ENCODE measurements around the gene C20orf96.

C20orf96 gene

DNA sequence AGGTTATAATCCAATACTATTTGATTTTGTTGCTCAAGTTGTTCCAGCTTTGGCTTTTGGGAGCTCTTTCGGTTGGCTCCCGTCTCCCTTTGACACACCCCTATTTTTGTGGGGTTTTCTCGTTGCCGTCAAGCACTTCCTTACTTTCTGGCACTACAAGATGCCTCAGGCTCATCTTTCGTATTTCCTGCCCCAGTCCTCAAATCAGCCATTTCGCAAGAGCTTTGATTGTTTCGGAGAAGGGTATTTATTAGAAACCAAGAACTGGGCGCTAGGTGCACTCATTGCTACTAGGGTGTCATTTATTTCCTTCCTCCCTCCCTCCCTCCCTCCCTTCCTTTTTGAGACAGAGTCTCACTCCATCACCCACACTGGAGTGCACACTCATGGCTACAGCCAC lies 21.5 kb upstream of the C20orf96 start:
- DNase-seq, result no peak

DNA sequence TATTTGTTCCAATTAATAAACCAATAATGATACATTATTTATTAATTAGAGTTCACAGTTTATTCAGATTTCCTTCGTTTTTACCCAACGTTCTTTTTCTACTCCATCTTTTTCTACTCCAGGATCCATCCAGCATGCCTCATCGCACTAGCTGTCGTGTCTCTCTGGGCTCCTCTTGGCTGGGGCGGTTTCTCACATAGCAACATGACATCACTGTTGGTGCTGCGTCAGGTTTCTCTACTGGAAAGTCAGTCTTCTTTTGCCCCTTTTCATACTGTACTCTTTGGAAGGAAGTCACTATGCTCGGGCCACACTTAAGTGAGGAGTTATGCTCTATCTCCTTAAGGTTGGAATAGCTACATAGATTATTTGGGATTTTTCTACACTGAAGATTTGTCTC lies 21.1 kb upstream of the C20orf96 start:
- DNase-seq, result no peak

GRCh38 chr20:310645-311044 lies 20.1 kb upstream of the C20orf96 start:
- DNase-seq, result no peak

- DNase-seq, result peak; percentile 72
These were observed 19.5 kb upstream of the C20orf96 start for GRCh38 chr20:309841-310644.

DNA sequence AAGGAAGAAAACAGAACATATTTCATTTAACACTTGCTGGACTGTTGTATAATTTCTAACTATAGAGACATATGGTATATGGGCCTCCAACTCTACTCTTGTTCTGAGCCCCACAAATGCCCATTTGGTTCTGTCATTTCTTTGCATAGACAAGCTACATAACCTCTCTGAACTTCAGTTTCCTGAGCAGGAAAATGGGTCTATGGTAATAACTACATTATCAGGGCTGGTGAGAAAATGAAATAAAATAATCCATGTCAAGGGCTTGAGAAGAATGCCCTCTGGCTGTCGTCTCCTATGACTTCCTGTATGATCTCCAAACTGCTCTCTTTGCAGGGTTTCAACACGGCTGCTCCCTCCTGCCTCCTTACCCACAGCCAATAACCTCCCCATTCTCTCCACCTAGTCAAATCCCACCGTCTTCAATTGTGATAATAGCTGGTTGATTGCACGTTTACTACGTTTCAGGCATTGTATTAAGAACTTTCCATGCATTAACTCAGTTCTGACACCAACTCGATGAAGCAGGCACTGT lies 18.8 kb upstream of the C20orf96 start:
- DNase-seq, result no peak

GRCh38 chr20:308427-309038 lies 18.0 kb upstream of the C20orf96 start:
- no peak for DNase-seq

DNA sequence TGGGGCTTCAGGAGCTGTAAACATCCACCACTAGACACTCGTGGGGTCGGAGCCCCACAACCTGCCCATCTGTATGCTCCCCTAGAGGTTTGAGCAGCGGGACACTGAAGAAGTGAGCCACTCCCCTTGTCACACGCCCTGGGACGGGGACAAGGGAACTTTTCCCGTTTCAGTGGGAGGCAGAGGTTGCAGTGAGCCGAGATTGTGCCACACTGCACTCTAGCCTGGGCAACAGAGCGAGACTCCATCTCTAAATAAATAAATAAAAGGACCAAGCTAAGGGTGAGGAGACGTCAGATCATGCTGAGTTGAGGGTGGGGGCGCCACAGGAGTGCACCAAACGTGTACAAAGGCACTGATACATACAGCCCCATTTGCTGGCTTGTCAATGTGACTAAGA lies 15.2 kb upstream of the C20orf96 start:
- DNase-seq, result no peak

DNA sequence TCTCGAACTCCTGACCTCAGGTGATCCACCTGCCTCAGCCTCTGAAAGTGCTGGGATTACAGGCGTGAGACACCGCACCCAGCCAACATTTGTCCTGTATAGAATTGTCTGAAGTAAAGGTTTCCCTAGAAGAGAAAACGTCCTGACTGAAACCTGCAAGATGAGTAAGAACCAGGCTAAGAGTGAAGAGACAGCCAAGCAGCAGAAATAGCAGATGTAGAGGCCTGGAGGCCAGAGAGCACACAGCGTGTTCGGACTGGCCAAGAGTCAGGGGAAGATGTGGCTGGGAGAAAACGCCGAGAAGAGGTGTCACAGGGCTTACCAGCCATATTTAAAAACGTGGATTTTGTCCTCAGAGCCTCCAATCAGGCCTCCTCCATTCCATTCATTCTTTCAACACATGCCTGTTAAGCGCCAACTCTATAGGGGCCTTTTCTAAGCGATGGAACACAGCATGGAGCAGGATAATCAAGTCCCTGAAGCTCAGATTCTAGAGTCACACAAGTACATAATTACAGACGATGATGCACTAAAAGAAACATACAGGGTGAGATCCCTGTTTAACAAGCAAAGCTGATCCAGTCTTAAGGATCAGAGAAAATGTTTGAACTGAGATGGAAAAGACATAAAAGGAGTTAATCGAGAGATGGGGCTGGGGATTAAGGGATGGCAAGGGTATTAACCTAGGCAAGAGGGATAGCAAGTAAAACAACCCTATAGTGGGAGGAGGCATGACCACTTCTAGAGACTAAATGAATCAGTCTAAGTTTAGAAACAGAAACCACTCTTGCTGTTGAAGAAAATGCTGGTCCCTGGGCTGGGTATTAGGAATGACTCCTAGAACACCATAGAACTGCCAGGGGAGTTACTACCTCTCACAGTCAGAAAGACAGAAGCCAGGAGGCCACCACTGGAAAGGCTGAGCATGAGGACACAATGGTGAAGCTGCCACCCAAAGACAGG lies 11.6 kb upstream of the C20orf96 start:
- DNase-seq, result no peak

GRCh38 chr20:300345-300990 lies 9.9 kb upstream of the C20orf96 start:
- no peak for DNase-seq

- peak; percentile 4 for DNase-seq
These were observed 8.3 kb upstream of the C20orf96 start for GRCh38 chr20:298776-299391.

DNA sequence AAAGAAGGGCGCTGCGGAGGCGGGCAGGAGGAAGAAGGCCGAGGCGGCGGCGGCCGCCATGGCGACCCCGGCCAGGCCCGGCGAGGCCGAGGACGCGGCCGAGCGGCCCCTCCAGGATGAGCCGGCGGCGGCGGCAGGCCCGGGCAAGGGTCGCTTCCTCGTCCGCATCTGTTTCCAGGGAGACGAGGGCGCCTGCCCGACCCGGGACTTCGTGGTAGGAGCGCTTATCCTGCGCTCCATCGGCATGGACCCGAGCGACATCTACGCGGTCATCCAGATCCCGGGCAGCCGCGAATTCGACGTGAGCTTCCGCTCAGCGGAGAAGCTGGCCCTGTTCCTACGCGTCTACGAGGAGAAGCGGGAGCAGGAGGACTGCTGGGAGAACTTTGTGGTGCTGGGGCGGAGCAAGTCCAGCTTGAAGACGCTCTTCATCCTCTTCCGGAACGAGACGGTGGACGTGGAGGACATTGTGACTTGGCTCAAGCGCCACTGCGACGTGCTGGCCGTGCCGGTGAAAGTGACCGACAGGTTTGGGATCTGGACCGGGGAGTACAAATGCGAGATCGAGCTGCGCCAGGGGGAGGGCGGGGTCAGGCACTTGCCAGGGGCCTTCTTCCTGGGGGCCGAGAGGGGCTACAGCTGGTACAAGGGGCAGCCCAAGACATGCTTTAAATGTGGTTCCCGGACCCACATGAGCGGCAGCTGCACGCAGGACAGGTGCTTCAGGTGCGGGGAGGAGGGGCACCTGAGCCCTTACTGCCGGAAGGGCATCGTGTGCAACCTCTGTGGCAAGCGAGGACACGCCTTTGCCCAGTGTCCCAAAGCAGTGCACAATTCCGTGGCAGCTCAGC lies 7.6 kb upstream of the C20orf96 start:
- peak; percentile 46 for DNase-seq

GRCh38 chr20:297098-297924 lies 6.8 kb upstream of the C20orf96 start, which contains the start of gene ZCCHC3:
Gene ZCCHC3 (plus strand): TSS chr20:297570. CDS start chr20:297587, 17 bp downstream.
- DNase-seq, result peak; percentile 77

DNA sequence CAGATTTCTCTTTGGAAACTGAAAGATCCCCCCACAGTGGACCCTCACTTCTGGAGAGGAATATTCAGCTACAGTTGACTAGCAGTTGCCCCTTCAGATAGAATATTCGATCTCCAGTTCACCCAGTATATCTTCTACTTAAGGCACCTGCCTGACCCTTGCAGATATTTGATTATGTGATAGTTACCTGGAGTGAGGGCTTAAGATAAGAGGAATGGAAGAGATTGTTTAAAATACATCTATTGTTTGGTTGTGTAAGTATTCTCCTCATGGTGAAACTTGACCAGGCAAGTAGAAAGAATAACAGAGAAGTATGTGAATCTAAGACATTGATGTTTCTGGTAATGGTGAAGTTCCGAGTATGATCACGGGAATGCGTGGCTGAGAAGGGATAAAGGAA lies 5.3 kb upstream of the C20orf96 start:
- DNase-seq, result no peak

DNA sequence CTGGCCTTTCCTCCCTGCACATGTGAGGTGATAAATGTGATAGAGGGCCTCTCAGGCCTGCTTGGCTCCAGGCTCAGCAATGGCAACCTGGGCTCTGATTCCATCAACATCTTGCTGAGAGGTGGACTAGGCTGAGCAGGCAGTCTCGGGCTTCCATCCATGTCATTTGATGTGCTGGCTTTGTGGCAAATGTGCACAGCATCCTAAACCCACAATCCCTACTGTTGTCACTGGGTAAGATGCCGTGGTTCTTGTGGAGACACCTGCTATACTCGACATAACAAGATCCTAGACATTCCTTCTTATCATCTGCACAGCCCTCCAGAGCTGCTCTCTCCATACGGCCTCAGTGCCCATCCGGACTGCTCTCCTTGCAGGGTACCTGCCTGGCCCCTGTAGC lies 4.1 kb upstream of the C20orf96 start:
- no peak for DNase-seq

- DNase-seq, result no peak
These were observed 862 bp downstream of the C20orf96 start for GRCh38 chr20:289693-290083.

DNA sequence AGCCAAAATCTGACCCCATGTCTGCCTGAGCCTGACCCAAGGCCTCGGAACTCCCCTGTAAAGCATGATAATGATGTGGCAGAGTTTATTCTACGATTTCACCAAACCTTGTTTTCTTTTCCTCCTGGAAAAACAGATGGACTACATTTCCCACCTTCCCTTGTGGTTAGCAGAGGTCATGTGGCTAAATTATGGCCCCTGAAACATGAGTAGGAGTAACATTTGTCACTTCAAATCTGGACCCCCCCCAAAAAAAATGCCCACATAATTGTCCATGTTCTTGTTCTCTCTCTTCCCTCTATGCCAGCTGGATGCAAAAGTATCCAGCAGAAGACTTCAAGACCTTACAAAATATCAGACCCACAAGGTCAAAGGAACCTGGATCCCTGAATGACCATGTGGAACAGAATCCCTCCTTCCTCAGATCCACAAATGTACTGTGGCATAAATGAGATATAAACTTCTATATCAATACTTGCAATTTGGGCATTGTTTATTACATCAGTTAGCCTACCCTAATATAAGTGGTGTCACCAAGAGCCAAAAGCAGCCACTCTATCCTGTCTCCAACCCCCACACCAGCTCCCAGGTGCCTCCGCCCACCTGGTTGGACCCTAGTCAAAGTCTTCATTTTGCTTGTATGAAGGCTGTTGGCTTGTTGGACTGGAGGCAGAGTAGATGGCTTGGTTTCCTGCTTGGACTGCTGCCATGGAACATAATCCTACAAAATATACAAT lies 1.4 kb downstream of the C20orf96 start:
- no peak for DNase-seq

GRCh38 chr20:286508-286907 lies 4.0 kb downstream of the C20orf96 start:
- no peak for DNase-seq

GRCh38 chr20:284172-284571 lies 6.4 kb downstream of the C20orf96 start:
- DNase-seq, result no peak
